Measurements from ENCODE around the gene HSPE1. TPM values are rescaled to one million over a fixed set of nuclear protein-coding genes. Genes with fewer than 3 reads are reported as not detected.

HSPE1 gene
- total and polyA plus RNA-seq, 2 donors (not counting 1 experiment from before 2014, with no cell fraction given) = 87.0 to 147 TPM

DNA sequence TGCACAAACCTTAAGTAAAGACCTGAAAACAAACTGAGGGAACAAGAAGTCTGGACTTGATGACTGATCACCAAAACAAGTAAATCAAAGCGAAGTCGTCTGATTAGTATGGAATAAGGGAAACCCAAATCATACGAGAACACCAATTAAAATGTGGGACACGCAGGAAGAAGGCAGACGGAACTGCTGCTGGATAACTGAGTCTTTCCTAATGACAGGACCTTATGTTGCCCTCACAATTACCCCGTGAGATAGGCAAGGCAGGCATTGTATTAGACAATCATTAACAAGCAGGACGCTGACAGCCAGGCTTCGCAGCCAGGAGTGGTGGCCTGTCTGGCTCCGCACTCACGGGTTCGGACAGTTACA, 47.4 kb upstream of the HSPE1 start:
- DNase-seq (ENCODE audit: low read depth in 2 of 2) = no peak
- Histone ChIP-seq H3K9me3 (ENCODE audit: control insufficient read depth, insufficient read depth, low read depth, low read length) (no peaks in the 10 kb centered on the region), H3K9ac (ENCODE audit: insufficient read depth, low read length) (peak overlapping the region; percentile 100), H3K4me1 (ENCODE audit: control insufficient read depth, extremely low read depth, insufficient read depth, low read length) (peaks cover 3% of the 10 kb centered on the region), H3K36me3 (ENCODE audit: control insufficient read depth, insufficient read depth, low read length) (no peaks in the 10 kb centered on the region), H2AFZ (ENCODE audit: low read length) (peak overlapping the region; percentile 85), H3K4me2 (ENCODE audit: extremely low read depth, insufficient read depth, low read length) (peak overlapping the region; percentile 98), H4K20me1 (ENCODE audit: control insufficient read depth, extremely low read depth, insufficient read depth, low read length) (no peaks in the 10 kb centered on the region), H3K79me2 (ENCODE audit: control insufficient read depth, insufficient read depth, low read length) (peaks cover 37% of the 10 kb centered on the region), H3K4me3 (replicated peaks in 1 of 4; ENCODE audit: control extremely low read depth in 1 of 4, insufficient read depth in 1 of 4, low read depth in 3 of 4, low read length in 4 of 4) (peak overlapping the region; percentile 63 to 82 (median 74)), H3K27me3 (ENCODE audit: control insufficient read depth, insufficient read depth, low read length) (no peaks in the 10 kb centered on the region), H3K27ac (ENCODE audit: insufficient read depth, low read length) (peak overlapping the region; percentile 99)
- TF ChIP-seq EZH2 (IDR thresholded peaks at IDR 0.05; ENCODE audit: low read length, missing control alignments) = no peak
- TF ChIP-seq, protein P1, sequence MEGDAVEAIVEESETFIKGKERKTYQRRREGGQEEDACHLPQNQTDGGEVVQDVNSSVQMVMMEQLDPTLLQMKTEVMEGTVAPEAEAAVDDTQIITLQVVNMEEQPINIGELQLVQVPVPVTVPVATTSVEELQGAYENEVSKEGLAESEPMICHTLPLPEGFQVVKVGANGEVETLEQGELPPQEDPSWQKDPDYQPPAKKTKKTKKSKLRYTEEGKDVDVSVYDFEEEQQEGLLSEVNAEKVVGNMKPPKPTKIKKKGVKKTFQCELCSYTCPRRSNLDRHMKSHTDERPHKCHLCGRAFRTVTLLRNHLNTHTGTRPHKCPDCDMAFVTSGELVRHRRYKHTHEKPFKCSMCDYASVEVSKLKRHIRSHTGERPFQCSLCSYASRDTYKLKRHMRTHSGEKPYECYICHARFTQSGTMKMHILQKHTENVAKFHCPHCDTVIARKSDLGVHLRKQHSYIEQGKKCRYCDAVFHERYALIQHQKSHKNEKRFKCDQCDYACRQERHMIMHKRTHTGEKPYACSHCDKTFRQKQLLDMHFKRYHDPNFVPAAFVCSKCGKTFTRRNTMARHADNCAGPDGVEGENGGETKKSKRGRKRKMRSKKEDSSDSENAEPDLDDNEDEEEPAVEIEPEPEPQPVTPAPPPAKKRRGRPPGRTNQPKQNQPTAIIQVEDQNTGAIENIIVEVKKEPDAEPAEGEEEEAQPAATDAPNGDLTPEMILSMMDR (conservative IDR thresholded peaks at IDR 0.05 in 1 of 2, IDR thresholded peaks at IDR 0.05 in 1 of 2; ENCODE audit: low read depth in 1 of 2, low read length in 2 of 2) = no peak

DNA sequence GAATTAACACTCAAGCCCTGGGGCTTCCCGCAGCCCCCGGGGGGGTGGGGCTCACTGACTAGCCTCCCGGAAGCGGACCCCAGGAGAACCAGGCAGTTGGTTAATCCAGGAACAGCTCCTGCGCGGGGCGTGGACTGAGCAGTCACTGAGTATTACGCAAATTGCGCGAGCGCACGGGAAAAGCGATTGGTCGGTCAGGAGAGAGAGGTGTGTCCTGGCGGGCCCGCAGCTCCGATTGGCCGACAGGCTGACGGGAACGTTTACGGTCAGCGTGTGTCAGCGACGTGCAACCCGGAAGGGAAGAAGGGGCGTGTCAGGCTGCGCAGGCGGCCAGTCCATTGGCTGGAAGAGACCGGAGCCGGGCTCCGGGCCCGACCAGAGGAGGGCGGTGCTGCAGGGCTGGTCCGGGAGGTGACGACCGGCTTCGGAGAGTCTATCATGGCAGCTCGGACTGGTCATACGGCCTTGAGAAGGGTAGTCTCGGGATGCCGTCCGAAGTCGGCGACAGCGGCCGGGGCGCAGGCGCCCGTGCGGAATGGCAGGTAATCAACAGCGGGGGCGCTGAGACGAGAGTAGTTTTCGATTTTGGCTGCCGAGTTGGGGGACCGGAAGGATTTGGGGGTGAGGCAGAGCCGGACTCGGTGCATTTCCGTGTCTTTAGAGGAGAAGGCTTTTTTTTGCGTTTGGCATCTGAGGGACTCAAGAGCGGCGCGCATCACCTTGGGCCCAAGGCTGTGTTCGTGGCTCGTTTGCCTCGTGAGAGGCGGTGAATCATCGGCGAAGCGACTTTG, 46.9 kb upstream of the HSPE1 start, which contains the start of gene COQ10B:
TSS of gene COQ10B (plus strand) at position 430 of the 791 bp plus-strand sequence. CDS start at position 439, 9 bp downstream.
- peaks cover 3% of the 10 kb centered on the region for H3K4me1 ChIP-seq (ENCODE audit: control insufficient read depth, extremely low read depth, insufficient read depth, low read length)
- no peaks in the 10 kb centered on the region for H3K9me3 ChIP-seq (ENCODE audit: control insufficient read depth, insufficient read depth, low read depth, low read length)
- peaks cover 43% of the 10 kb centered on the region for H3K79me2 ChIP-seq (ENCODE audit: control insufficient read depth, insufficient read depth, low read length)
- peak within 1 kb of the TSS; percentile 85 for H2AFZ ChIP-seq (ENCODE audit: low read length)
- peak within 1 kb of the TSS; percentile 98 for H3K4me2 ChIP-seq (ENCODE audit: extremely low read depth, insufficient read depth, low read length)
- H3K9ac ChIP-seq (ENCODE audit: insufficient read depth, low read length) = peak within 1 kb of the TSS; percentile 100
- H4K20me1 ChIP-seq (ENCODE audit: control insufficient read depth, extremely low read depth, insufficient read depth, low read length) = no peaks in the 10 kb centered on the region
- H3K36me3 ChIP-seq (ENCODE audit: control insufficient read depth, insufficient read depth, low read length) = no peaks in the 10 kb centered on the region
- TF ChIP-seq EZH2 (IDR thresholded peaks at IDR 0.05; ENCODE audit: low read length, missing control alignments) = no peak
- TF ChIP-seq, protein P1 (conservative IDR thresholded peaks at IDR 0.05 in 1 of 2, IDR thresholded peaks at IDR 0.05 in 1 of 2; ENCODE audit: low read depth in 1 of 2, low read length in 2 of 2) = peak; percentile 18 to 29
- no peaks in the 10 kb centered on the region for H3K27me3 ChIP-seq (ENCODE audit: control insufficient read depth, insufficient read depth, low read length)
- peak within 1 kb of the TSS; percentile 99 for H3K27ac ChIP-seq (ENCODE audit: insufficient read depth, low read length)
- peak; percentile 100 for DNase-seq (ENCODE audit: low read depth in 2 of 2)
- peak within 1 kb of the TSS; percentile 75 to 97 (median 90) for H3K4me3 ChIP-seq (replicated peaks in 1 of 4; ENCODE audit: control extremely low read depth in 1 of 4, insufficient read depth in 1 of 4, low read depth in 3 of 4, low read length in 4 of 4)

DNA sequence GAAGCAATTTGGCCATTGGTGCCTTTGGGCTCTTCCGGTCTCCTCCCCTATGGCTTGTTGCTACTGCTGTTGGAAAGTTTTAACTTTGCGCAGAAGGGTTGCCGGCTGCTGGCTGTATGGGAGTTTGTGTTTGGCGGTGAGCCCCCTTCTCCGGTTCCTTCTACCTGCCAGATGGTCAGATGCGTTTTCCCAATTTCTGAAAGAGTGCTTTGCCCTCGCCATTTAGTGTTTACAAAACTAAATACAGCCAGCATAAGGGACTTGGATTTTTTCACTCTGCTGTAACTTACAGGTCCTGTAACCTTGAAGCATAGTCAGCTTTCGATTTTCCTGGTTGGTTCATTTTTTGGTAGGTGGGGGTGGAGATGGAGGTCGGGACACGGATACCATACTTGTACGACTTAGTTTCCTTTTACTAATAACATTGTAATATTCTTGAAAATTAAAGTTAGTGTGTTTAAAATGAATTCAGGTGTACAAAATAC, 46.2 kb upstream of the HSPE1 start:
- Histone ChIP-seq H3K4me2 (ENCODE audit: extremely low read depth, insufficient read depth, low read length) (peak overlapping the region; percentile 74), H2AFZ (ENCODE audit: low read length) (no peak overlapping the region), H4K20me1 (ENCODE audit: control insufficient read depth, extremely low read depth, insufficient read depth, low read length) (no peaks in the 10 kb centered on the region), H3K36me3 (ENCODE audit: control insufficient read depth, insufficient read depth, low read length) (no peaks in the 10 kb centered on the region), H3K27ac (ENCODE audit: insufficient read depth, low read length) (peak overlapping the region; percentile 99), H3K9ac (ENCODE audit: insufficient read depth, low read length) (peak overlapping the region; percentile 100), H3K4me1 (ENCODE audit: control insufficient read depth, extremely low read depth, insufficient read depth, low read length) (peaks cover 3% of the 10 kb centered on the region), H3K4me3 (replicated peaks in 1 of 4; ENCODE audit: control extremely low read depth in 1 of 4, insufficient read depth in 1 of 4, low read depth in 3 of 4, low read length in 4 of 4) (peak overlapping the region; percentile 75 to 97 (median 90)), H3K9me3 (ENCODE audit: control insufficient read depth, insufficient read depth, low read depth, low read length) (no peaks in the 10 kb centered on the region), H3K79me2 (ENCODE audit: control insufficient read depth, insufficient read depth, low read length) (peaks cover 46% of the 10 kb centered on the region), H3K27me3 (ENCODE audit: control insufficient read depth, insufficient read depth, low read length) (no peaks in the 10 kb centered on the region)
- TF ChIP-seq, protein P1 (conservative IDR thresholded peaks at IDR 0.05 in 1 of 2, IDR thresholded peaks at IDR 0.05 in 1 of 2; ENCODE audit: low read depth in 1 of 2, low read length in 2 of 2) = no peak
- no peak for TF ChIP-seq EZH2 (IDR thresholded peaks at IDR 0.05; ENCODE audit: low read length, missing control alignments)
- DNase-seq (ENCODE audit: low read depth in 2 of 2) = peak; percentile 94

Data from fibroblast of lung (primary cell).